CD14-positive monocyte (primary cell): Measurements from ENCODE around the gene SFXN2. TPM values are rescaled to one million over a fixed set of nuclear protein-coding genes. Genes with fewer than 3 reads are reported as not detected.

Experiments
- DNase-seq, 3 donors: peaks; one replicate each; pipeline ENCODE4 v3.0.0-alpha.2; 2011 to 2022
- H2AFZ ChIP-seq: 2 replicates; pipeline ENCODE4 v1.6.0; 2012; ENCODE audit warnings: mild to moderate bottlenecking, low read depth, low read length, inconsistent platforms; ENCODE audit not compliant: insufficient read depth, poor library complexity, severe bottlenecking
- H3K27ac ChIP-seq, 2 donors: 1 replicate in 1 of 2; 2 replicates in 1 of 2; pipeline ENCODE4 v1.5.1; 2012 to 2013; ENCODE audit warnings: low read length in 2 of 2, control low read depth in 1 of 2, inconsistent platforms in 1 of 2, low read depth in 1 of 2, mild to moderate bottlenecking in 1 of 2
- H3K27me3 ChIP-seq, 2 donors: one replicate each; pipeline versions ENCODE4 v1.6.0 to v1.6.1; 2011 to 2013; ENCODE audit warnings: low read length in 2 of 2; ENCODE audit not compliant: control insufficient read depth in 2 of 2, insufficient read depth in 2 of 2
- H3K36me3 ChIP-seq, 2 donors: replicated peaks in 1 of 2; 1 replicate in 1 of 2; 2 replicates in 1 of 2; pipeline versions ENCODE4 v1.5.1 to v1.6.1; 2012 to 2013; ENCODE audit warnings: low read length in 2 of 2, control low read depth in 1 of 2, inconsistent platforms in 1 of 2, mild to moderate bottlenecking in 1 of 2; ENCODE audit not compliant: insufficient read depth in 2 of 2, control insufficient read depth in 1 of 2
- H3K4me1 ChIP-seq, 2 donors: 1 replicate in 1 of 2; 2 replicates in 1 of 2; pipeline versions ENCODE4 v1.5.1 to v1.6.1; 2012 to 2013; ENCODE audit warnings: low read length in 2 of 2, control low read depth in 1 of 2, inconsistent platforms in 1 of 2, mild to moderate bottlenecking in 1 of 2, moderate library complexity in 1 of 2; ENCODE audit not compliant: insufficient read depth in 2 of 2, control insufficient read depth in 1 of 2
- H3K4me2 ChIP-seq: replicated peaks from 2 replicates; pipeline ENCODE3; 2012; ENCODE audit warnings: low read length, moderate library complexity, mild to moderate bottlenecking; ENCODE audit not compliant: poor library complexity, severe bottlenecking; ENCODE audit errors: extremely low read depth
- H3K4me3 ChIP-seq, 3 experiments: fragments of 200-600 bp in 1 of 3; sonication (generic) in 1 of 3; replicated peaks in 1 of 3; 1 replicate in 2 of 3; 2 replicates in 1 of 3; pipeline ENCODE4 v1.5.1; 2011 to 2013; ENCODE audit warnings: low read length in 3 of 3, mild to moderate bottlenecking in 3 of 3, control low read depth in 2 of 3, low read depth in 2 of 3, inconsistent platforms in 1 of 3, moderate library complexity in 1 of 3
- H3K79me2 ChIP-seq: 2 replicates; pipeline ENCODE4 v1.6.0; 2012; ENCODE audit warnings: mild to moderate bottlenecking, control low read depth, inconsistent platforms, low read length, moderate library complexity; ENCODE audit not compliant: insufficient read depth
- H3K9ac ChIP-seq: 2 replicates; pipeline ENCODE4 v1.6.0; 2017; ENCODE audit warnings: low read length, mild to moderate bottlenecking; ENCODE audit not compliant: insufficient read depth, poor library complexity, severe bottlenecking
- H3K9me3 ChIP-seq, 2 donors: replicated peaks in 1 of 2; 1 replicate in 1 of 2; 2 replicates in 1 of 2; pipeline versions ENCODE4 v1.5.1 to v1.6.1; 2012 to 2013; ENCODE audit warnings: low read length in 2 of 2, control low read depth in 1 of 2; ENCODE audit not compliant: control insufficient read depth in 1 of 2, insufficient read depth in 1 of 2
- H4K20me1 ChIP-seq: 2 replicates; pipeline ENCODE4 v1.6.0; 2012; ENCODE audit warnings: mild to moderate bottlenecking, low read length, control low read depth, moderate library complexity; ENCODE audit not compliant: insufficient read depth
- H3K27ac Mint-ChIP-seq, 7 donors: one replicate each; pipeline ENCODE4 v1.8.0; 2020; ENCODE audit warnings: mild to moderate bottlenecking in 7 of 7, mixed read lengths in 7 of 7, moderate library complexity in 6 of 7, inconsistent platforms in 2 of 7
- H3K27me3 Mint-ChIP-seq, 3 donors: one replicate each; pipeline ENCODE4 v1.8.0; 2021 to 2022; ENCODE audit warnings: low read depth in 3 of 3, mild to moderate bottlenecking in 3 of 3, mixed read lengths in 3 of 3, moderate library complexity in 3 of 3, inconsistent platforms in 1 of 3
- H3K36me3 Mint-ChIP-seq, 2 donors: one replicate each; pipeline ENCODE4 v1.8.0; 2020; ENCODE audit warnings: mixed read lengths in 2 of 2, inconsistent platforms in 1 of 2, mild to moderate bottlenecking in 1 of 2
- H3K4me1 Mint-ChIP-seq: one replicate; pipeline ENCODE4 v1.8.0; 2020; ENCODE audit warnings: mild to moderate bottlenecking, mixed read lengths
- H3K4me3 Mint-ChIP-seq, 2 donors: one replicate each; pipeline ENCODE4 v1.8.0; 2020; ENCODE audit warnings: mild to moderate bottlenecking in 2 of 2, mixed read lengths in 2 of 2, moderate library complexity in 1 of 2
- H3K9me3 Mint-ChIP-seq, 7 donors: one replicate each; pipeline ENCODE4 v1.8.0; 2020 to 2022; ENCODE audit warnings: mixed read lengths in 7 of 7, mild to moderate bottlenecking in 6 of 7, moderate library complexity in 6 of 7, inconsistent platforms in 2 of 7
- WGBS: methylation state at CpG from one replicate; pipeline ENCODE4 v1.1.5; 2013; ENCODE audit warnings: missing lambda C conversion rate; ENCODE audit not compliant: insufficient coverage; 5-methylcytosine and 5-hydroxymethylcytosine counted together
- intact Hi-C, 2 donors: fragments of 100-400 bp; cut with micrococcal nuclease; formaldehyde crosslinking; loops; one replicate each; pipeline versions ENCODE4 v1.15.0 to v1.15.1; 2023
- polyA plus RNA-seq, 3 donors: library from polyadenylated mRNA; depleted of rRNA in 1 of 3; unstranded in 2 of 3; stranded (reverse) in 1 of 3; fragments of 300-500 nt in 2 of 3; fragments of >200 nt in 1 of 3; fragmentation: Illumina TruSeq in 2 of 3; gene quantifications; 1 replicate in 2 of 3; 2 replicates in 1 of 3; pipeline ENCODE4 v1.2.3, GENCODE V29; 2012 to 2021
- TF ChIP-seq, protein P1 (sequence below): fragments of 200-600 bp; IDR thresholded peaks from one replicate; pipeline ENCODE4 v1.8.0; 2022; ENCODE audit warnings: antibody characterized with exemption, mild to moderate bottlenecking

The SFXN2 gene
- polyA plus RNA-seq, 3 donors: 1.3 to 2.0 (median 1.8) TPM

DNA sequence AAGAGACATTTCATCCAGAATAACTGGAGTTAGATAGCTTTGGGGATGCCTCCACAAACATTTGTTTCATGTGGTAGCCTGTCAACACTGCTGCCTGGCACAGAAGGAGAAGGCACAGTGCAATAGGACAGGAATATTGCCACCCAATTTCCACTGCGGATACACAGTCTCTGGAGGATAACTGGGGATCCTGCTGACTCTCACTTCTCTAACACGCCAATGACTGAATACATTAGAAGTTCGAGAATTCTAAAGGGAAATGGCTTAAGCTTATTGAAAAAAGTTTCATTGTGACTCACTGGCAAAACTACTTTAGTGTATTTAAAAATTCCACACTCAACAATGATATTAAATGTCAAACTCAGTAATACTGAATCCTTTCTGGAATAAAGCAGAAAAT, 13.2 kb upstream of the SFXN2 start:
- Histone ChIP-seq H3K9ac (no peak overlapping the region), H3K36me3 (peaks cover 8 to 26% of the 10 kb centered on the region in 2 donors), H4K20me1 (peaks cover 7% of the 10 kb centered on the region), H3K9me3 (no peaks in the 10 kb centered on the region), H3K79me2 (no peaks in the 10 kb centered on the region), H3K27ac (no peak overlapping the region), H3K4me3 (no peak overlapping the region), H3K27me3 (no peaks in the 10 kb centered on the region), H3K4me2 (no peak overlapping the region), H2AFZ (no peak overlapping the region), H3K4me1 (peaks cover 0 to 6% of the 10 kb centered on the region in 2 donors)
- H3K4me3 Mint-ChIP-seq: no peak overlapping the region
- no peak overlapping the region for H3K27ac Mint-ChIP-seq
- H3K27me3 Mint-ChIP-seq: no peaks in the 10 kb centered on the region
- peaks cover 0 to 2% (median 0%) of the 10 kb centered on the region in 7 donors for H3K9me3 Mint-ChIP-seq
- peaks cover 38 to 39% of the 10 kb centered on the region in 2 donors for H3K36me3 Mint-ChIP-seq
- H3K4me1 Mint-ChIP-seq: peaks cover 11% of the 10 kb centered on the region
- intact Hi-C loops: no loop called here
- WGBS: no CpG with 5 or more reads among the region's 3 CpGs
- TF ChIP-seq, protein P1, sequence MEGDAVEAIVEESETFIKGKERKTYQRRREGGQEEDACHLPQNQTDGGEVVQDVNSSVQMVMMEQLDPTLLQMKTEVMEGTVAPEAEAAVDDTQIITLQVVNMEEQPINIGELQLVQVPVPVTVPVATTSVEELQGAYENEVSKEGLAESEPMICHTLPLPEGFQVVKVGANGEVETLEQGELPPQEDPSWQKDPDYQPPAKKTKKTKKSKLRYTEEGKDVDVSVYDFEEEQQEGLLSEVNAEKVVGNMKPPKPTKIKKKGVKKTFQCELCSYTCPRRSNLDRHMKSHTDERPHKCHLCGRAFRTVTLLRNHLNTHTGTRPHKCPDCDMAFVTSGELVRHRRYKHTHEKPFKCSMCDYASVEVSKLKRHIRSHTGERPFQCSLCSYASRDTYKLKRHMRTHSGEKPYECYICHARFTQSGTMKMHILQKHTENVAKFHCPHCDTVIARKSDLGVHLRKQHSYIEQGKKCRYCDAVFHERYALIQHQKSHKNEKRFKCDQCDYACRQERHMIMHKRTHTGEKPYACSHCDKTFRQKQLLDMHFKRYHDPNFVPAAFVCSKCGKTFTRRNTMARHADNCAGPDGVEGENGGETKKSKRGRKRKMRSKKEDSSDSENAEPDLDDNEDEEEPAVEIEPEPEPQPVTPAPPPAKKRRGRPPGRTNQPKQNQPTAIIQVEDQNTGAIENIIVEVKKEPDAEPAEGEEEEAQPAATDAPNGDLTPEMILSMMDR: no peak
- no peak for DNase-seq

GRCh38 chr10:102701796-102702195, 12.6 kb upstream of the SFXN2 start:
- Mint-ChIP-seq H3K4me3 (no peak overlapping the region), H3K9me3 (peaks cover 0 to 2% (median 0%) of the 10 kb centered on the region in 7 donors), H3K27ac (no peak overlapping the region), H3K27me3 (no peaks in the 10 kb centered on the region), H3K4me1 (peaks cover 8% of the 10 kb centered on the region), H3K36me3 (peaks cover 34 to 35% of the 10 kb centered on the region in 2 donors)
- H3K27ac ChIP-seq: no peak overlapping the region
- peaks cover 7% of the 10 kb centered on the region for H4K20me1 ChIP-seq
- no peak overlapping the region for H3K4me2 ChIP-seq
- peaks cover 4 to 21% of the 10 kb centered on the region in 2 donors for H3K36me3 ChIP-seq
- no peaks in the 10 kb centered on the region for H3K9me3 ChIP-seq
- peaks cover 0 to 6% of the 10 kb centered on the region in 2 donors for H3K4me1 ChIP-seq
- H3K4me3 ChIP-seq: no peak overlapping the region
- no CpG with 5 or more reads among the region's 3 CpGs for WGBS
- DNase-seq: no peak
- H2AFZ ChIP-seq: no peak overlapping the region
- peaks cover under 1% of the 10 kb centered on the region for H3K79me2 ChIP-seq
- TF ChIP-seq, protein P1: no peak
- H3K27me3 ChIP-seq: no peaks in the 10 kb centered on the region
- intact Hi-C loops: no loop called here
- H3K9ac ChIP-seq: no peak overlapping the region
